NCI-H2227 treated with DMSO at 0.1 percent for 48 hours (cell line): ENCODE data around the gene CTSK.
A peak's percentile ranks its signal among the peaks of the same experiment; 100 is the strongest.
"Not testable (repeated sequence)": the region's sequence is repeated elsewhere in the genome, so short reads cannot be mapped to it uniquely, and the experiment has no call there.

Source experiments
- DNase-seq: peaks from one replicate; lab custom pipeline; 2025; lab: John Stamatoyannopoulos, UW

The CTSK gene

GRCh38 chr1:150805899-150806298, 2.2 kb downstream of the CTSK start:
- no peak for DNase-seq

DNA sequence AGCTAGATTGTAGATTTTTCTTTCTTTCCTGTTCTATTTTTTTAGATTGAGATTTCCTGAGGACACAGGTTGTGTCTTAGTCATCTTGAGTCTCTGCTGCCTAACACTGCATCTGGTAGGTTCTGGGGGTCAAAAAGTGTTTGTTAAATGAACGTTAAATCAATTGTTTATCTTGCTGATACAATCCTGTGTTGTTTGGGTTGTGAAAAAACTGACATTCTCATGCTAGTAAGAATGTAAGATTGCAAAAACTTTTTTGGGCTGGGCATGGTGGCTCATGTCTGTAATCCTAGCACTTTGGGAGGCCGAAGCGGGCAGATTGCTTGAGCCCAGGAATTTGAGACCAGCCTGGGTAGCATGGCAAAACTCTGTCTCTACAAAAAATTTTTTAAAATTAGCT, 3.4 kb downstream of the CTSK start:
- DNase-seq, result no peak

DNA sequence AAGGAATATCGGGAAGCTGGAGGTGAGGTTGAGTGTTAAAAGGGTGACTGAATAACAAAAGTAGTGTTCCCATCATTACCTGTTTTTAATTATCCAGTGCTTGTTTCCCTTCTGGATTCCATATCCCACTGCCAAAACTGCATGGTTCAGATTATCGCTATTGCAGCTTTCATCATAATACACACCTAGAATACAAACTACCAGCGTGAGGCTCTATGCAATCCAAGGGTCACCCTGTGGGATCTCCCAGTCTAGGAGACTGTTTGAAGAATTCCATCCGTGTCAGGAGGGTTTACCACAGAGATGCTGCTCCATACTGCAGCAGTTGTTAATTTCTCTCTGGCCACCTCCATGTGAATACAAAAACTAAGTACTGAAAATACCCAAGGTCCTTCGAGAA, 9.0 kb downstream of the CTSK start:
- DNase-seq, result no peak

DNA sequence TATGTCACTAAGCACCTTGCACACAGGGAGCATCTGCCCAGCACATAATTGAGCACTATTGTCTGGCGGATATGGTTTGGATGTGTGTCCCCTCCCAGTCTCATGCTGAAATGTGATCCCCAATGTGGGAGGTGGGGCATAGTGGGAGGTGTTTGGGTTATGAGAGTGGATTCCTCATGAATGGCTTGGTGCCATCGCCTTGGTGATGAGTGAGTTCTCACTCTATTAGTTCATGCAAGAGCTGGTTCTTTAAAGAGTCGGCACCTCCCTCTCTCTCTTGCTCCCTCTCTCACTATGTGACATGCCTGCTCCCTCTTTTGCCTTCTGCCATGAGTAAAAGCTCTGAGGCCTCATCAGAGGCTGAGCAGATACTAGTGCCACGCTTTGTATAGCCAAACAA, 9.5 kb downstream of the CTSK start:
- DNase-seq, result peak; percentile 72

GRCh38 chr1:150796374-150796773, 11.7 kb downstream of the CTSK start:
- DNase-seq, result no peak

DNA sequence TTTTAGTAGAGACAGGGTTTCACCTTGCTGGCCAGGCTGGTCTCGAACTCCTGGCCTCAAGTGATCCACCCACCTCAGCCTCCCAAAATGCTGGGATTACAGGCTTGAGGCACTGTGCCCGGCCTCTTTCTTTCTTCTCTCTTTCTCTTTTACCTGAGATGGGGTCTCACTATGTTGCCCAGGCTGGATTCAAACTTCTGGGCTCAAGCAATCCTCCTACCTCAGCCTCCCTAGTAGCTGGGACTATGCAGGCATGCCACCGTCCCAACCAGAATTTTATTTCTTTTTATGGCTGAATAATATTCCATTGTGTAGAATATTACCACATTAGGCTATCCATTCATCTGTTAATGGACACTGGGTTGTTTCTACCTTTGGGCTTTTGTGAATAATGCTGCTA, 14.3 kb downstream of the CTSK start:
- not testable (repeated sequence) for DNase-seq

DNA sequence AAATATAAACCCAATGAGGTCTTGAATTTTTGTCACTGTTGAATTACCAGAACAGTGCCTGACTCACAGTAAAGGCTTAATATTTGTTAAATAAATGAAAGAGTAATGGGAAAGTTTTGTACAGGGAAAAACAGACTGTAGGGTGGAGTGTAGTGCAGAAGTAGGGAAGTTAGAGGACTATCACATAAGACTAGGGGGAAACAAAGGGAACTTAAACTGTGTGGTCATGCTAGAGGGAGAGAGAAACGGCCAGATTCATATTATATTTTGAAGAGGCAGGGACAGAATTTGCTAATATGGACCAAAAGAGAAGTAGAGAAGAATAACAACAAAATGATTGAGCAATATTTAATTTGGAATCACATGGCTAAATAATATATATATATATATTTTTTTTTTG, 14.8 kb downstream of the CTSK start:
- DNase-seq, result no peak

DNA sequence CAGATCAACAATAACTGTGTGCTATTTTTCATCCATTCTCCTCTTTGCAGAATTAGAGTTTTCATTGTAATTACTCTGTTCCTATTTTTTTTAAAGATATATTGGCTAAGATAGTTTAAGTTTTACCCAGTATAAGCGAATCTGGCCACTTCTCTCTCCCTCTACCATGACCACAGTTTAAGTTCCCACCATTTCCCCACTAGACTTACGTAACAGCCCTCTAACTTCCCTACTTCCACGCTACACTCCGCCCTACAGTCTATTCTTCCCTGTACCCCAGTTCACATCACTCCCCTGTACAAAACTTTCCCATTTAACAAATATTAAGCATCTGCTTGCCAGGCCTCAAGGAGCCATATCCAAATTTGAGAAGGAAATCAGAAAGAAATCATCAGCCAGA, 16.5 kb downstream of the CTSK start:
- DNase-seq, result no peak

- no peak for DNase-seq
Measured at GRCh38 chr1:150789396-150789795, 18.7 kb downstream of the CTSK start.

GRCh38 chr1:150788946-150789345, 19.1 kb downstream of the CTSK start:
- no peak for DNase-seq

GRCh38 chr1:150787455-150787854, 20.6 kb downstream of the CTSK start:
- DNase-seq, result no peak

DNA sequence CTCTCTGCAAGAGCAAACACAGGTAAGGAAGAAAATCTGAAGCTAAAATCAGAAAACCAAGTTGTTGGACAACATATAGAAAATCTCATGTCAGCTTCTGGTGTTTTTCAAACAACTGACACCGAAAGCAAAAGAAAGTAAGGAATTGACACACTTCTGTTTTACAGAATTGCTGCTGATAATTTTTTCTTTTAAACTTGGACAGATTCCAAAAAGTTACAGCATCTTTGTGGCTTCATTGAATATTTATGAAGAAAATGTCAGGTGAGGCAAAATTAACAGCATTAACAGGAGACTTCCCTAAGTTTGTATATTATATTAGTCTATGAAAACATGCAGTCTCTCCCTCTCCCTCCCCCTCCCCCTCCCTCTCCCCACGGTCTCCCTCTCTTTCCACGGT, 27.6 kb downstream of the CTSK start:
- DNase-seq, result no peak

GRCh38 chr1:150778409-150778808, 29.7 kb downstream of the CTSK start:
- peak; percentile 73 for DNase-seq

- DNase-seq, result no peak
Measured at GRCh38 chr1:150777544-150777943, 30.5 kb downstream of the CTSK start.

DNA sequence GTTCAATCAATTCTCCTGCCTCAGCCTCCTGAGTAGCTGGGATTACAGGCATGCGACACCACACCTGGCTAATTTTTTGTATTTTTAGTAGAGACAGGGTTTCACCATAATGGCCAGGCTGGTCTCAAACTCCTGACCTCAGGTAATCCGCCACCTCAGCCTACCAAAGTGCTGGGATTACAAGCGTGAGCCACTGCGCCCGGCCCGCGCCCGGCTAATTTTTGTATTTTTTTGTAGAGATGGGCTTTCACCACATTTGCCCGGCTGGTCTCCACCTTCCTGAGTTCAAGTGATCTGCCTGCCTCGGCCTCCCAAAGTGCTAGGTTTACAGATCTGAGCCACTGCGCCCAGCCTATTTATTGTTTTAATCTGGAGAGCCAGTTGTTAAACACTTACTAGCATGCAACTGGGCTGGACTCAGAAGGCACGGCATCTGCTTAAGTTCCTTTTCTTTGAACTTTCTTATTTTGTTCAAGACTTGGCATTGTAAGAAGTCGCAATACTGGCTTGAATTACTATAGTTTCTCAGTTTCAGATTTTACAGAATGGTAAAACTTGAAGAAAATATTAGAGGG, 32.0 kb downstream of the CTSK start:
- not testable (repeated sequence) for DNase-seq

- DNase-seq, result no peak
Measured at GRCh38 chr1:150775276-150775675, 32.8 kb downstream of the CTSK start.

DNA sequence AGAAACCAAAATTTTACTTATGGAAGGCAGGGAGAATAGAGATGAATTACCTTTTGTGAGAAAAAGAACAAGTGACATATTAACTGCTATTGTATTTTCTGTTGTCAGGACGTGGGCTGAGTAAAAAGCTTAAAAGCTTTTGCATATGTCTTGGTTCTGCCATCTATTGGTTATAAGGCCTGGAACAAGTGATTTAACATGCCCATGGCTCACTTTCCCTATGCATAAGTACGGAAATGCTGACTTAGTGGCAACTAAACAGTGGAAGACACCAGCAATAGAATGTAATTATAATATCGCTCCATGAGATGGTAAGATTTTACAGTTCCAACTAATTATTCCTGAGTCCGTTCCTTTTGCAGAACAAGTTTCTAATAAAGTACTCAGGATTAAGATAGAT, 35.7 kb downstream of the CTSK start:
- no peak for DNase-seq

DNA sequence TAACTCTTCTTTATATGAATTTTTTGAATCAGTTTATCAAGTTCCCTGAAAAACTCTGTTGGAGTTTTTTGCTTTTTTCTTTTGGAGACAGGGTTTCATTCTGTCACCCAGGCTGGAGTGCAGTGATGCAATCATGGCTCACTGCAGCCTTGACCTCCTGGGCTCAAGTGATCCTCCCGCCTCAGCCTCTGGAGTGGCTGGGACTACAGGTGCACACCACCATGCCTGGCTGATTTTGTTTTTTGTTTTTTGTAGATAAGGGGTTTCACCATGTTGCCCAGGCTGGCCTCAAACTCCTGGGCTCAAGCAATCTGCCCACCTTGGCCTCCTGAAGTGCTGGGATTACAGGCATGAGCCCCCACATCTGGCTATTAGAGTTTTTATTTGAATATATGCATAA, 40.4 kb downstream of the CTSK start:
- DNase-seq, result not testable (repeated sequence)

DNA sequence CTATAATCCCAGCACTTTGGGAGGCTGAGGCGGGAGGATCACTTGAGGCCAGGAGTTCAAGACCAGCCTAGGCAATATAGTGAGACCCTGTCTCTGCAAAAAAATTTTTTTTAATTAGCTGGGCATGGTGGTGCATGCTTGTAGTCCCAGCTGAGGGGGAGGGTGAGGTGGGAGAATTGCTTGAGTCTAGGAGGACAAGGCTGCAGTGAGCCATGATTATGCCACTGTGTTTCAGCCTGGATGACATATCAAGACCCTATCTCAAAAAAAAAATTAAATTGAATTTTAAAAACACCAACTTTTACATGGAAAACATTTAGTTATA, 42.1 kb downstream of the CTSK start:
- not testable (repeated sequence) for DNase-seq

GRCh38 chr1:150765296-150765976, 42.6 kb downstream of the CTSK start, which contains the start of gene CTSS:
Gene CTSS, minus strand, starts transcription at chr1:150765778. Its CDS starts 1,015 bp downstream, at chr1:150764763.
- no peak for DNase-seq

DNA sequence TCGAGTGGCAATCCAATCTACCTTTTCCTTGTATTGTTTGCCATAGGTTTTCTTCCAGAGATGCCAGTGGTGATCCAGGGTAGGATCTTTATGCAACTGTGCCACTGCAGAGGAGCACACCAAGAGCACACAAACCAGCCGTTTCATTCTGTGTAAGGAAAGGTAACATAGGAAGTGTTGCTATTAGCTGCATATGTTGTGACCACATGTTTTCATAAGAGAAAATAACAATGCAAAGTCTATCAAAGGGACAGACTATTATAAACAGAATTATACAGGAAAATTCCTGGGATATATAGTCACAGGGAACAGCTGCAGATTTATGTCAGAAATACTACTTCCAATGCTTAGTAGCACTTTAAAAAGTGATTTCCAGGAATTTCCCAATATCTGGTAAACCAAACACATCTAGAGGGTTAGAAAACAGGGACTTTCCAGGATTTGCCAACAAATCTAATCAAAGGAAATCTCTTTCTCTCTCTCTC, 43.4 kb downstream of the CTSK start:
- no peak for DNase-seq

GRCh38 chr1:150763018-150763417, 45.0 kb downstream of the CTSK start:
- DNase-seq, result no peak

DNA sequence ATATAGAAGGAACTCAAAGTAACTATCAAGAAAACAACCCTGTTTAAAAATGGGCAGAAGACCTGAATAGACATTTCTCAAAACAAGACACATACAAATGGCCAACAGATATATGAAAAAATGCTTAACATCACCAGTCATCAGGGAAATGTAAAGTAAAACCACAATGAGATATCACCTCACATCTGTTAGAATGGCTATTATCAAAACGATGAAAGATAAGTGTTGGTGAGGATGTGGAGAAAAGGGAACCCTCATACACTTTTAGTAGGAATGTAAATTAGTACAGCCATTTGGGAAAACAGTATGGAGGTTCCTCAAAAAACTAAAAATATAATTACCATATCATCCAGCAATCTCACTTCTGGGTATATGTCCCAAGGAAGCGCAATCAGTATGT, 45.5 kb downstream of the CTSK start:
- no peak for DNase-seq

- no peak for DNase-seq
Measured at GRCh38 chr1:150761801-150762200, 46.3 kb downstream of the CTSK start.
